Measurements from ENCODE around the gene CCDC88C.
A peak's percentile ranks its signal among the peaks of the same experiment; 100 is the strongest.
"Not testable (repeated sequence)": the region's sequence is repeated elsewhere in the genome, so short reads cannot be mapped to it uniquely, and the experiment has no call there.

Gene CCDC88C

DNA sequence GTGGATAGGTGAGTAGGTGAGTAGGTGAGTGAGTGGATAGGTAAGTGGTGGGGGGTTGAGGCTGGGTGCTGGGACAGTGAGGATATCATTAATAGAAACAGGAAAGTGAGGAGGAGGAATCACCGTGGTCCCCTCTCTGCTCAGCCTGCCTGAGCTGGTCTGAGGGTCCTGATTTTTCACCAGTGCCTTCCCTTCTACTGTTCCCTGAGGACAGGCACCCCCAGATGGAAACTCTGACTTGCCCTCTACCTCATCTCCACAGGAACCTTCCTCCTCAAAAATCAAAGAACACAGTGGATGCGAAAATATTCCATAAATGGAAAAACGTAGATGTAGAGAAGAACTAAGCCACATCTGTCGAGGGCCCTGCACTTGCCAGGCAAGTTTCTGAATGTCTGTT is 175.0 kb downstream of the CCDC88C start:
- DNase-seq: no peak

GRCh38 chr14:91241863-91242262 is 175.8 kb downstream of the CCDC88C start:
- DNase-seq: no peak

DNA sequence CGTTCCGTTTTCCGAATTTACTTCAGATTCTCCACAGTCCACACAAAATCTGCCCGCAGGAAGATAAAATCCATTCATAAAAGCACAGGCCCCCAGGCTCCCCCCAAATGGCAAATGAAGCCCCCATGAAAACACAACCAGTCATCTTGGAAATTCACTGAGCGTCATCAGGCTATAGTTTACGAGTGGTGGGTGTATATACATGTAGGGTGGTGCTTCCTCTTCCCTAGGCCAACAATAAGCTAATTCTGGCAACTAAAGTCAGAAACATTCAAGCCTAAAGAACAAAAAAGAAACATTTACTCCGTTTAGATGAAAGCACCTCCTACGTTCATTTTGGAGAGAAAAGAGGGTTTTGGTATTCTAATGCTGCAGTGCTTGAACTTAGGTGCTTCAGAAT is 179.0 kb downstream of the CCDC88C start:
- no peak for DNase-seq

DNA sequence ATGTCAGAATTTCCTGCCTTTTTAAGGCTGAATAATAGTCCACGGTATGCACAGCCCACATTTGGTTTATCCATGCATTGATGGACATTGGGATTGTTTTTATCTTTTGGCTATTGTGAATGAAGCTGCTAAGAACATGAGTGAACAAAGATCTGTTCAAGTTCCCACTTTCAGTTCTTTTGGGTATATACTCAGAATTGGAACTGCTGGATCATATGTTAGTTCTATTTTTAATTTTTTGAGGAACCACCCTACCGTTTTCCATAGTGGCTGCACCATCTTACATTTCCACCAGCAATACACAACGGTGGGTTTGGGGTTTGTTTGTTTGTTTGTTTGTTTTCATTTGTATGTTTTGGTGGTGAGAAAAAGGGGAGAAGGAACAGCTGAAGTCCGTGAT is 179.5 kb downstream of the CCDC88C start:
- DNase-seq: no peak

DNA sequence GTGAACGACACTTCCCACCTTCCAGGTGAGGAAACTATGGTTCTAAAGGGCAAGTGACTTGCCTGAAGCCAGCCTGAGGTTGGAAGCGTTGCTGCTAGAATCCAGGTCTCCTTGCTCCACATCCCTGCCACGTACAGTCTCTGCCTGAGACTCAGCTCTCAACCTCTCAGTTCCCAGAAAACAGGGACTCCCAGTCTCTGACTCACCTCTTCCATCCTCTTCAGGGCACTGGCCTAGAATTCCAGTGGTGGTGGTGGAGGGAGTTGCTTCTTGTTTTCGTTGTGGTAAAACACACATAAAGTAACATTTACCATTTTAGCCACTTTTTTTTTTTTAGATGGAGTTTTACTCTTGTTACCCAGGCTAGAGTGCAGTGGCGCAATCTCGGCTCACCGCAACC is 180.4 kb downstream of the CCDC88C start:
- no peak for DNase-seq

GRCh38 chr14:91235841-91236240 is 181.8 kb downstream of the CCDC88C start:
- DNase-seq: no peak

- no peak for DNase-seq
These were observed 182.9 kb downstream of the CCDC88C start for GRCh38 chr14:91234791-91235114.

- DNase-seq: no peak
These were observed 183.5 kb downstream of the CCDC88C start for GRCh38 chr14:91233936-91234790.

GRCh38 chr14:91232603-91233002 is 185.0 kb downstream of the CCDC88C start:
- no peak for DNase-seq

DNA sequence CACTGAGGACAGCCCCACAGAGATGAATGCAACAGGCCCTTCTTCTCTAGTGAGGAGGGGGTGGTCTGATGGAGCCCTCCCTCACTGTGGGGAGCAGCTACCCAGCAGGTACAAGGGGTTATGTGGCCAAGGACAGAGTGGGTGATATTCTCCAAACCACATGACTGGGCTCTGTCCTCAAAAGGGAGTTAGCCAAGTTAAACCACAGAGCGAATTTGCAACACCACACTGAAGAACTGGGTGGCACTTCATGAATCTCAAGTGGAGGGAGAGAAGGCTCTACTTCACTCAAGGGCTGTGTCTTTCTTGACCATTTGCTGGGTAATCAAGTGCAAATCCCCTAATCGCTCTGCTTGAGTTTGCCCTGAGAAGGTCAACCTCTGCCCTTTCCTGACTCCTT is 185.6 kb downstream of the CCDC88C start:
- no peak for DNase-seq

GRCh38 chr14:91231446-91231845 is 186.2 kb downstream of the CCDC88C start:
- DNase-seq: no peak

DNA sequence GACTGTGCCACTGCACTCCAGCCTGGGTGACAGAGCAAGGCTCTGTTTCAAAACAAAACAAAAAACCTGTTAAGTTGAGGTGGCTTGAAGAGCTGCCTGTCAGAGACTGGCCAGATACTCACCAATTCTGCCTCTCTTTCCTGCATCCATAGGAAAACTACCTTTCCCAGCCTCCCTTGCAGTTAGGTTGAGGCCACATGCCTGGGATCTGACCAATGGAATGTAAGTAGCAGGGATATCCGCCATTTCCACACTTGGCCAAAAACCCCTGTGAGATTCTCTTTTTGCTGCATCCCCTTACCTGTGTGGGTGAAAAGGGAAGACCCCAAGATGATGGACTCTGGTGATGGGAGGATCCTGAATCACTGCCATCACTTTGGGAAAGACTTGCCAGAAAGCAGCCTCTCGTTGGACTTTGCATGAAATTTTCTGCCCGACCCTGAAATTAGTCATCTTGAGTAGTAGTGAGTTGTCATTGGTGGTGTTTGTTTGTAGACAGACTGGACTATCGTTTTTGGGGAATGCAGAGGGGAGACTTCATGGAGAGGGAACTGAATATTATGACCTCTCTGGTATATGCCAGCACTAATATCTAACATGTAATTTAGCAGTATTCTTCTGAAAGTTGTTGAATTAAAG is 187.1 kb downstream of the CCDC88C start:
- DNase-seq: no peak

DNA sequence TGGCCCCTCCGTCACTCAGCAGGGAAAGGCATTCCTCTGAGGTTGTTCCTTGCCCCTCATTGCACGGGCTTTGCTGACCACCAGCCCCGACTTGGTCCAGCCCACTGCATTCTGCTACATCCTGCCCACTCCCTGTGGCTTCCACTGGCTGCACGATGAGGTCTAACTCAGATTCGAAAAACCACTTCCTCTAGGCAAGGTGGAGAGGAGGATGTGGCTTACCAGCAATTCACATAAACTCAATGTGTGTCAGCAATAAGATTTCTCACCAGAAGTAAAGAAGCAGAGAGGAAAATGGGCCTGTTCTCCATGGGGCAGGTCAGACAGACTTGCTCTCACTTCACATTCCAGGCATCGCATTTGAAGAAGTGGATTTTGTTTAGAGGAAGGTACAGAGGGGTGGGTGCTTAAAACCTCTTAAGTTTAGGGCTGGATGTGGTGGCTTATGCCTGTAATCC is 187.8 kb downstream of the CCDC88C start:
- DNase-seq: no peak

DNA sequence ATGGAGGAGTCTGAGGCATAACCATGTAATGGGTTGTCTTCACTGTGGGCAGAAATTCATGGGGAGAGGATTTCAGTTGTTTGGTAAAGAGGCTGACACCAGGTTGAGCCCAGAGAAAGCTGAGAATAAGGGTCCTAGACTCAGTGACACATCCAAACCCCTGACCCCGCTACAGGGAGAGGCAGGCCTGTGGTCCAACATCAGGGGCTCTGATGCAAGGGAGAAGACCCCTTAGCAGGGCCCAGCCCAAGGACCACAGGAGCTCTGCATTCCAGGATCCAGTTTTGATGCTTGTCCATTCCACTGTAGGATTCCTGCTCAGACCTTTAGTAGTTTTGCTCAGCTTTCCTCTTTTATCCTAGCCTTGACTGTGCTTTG is 188.6 kb downstream of the CCDC88C start:
- DNase-seq: no peak

DNA sequence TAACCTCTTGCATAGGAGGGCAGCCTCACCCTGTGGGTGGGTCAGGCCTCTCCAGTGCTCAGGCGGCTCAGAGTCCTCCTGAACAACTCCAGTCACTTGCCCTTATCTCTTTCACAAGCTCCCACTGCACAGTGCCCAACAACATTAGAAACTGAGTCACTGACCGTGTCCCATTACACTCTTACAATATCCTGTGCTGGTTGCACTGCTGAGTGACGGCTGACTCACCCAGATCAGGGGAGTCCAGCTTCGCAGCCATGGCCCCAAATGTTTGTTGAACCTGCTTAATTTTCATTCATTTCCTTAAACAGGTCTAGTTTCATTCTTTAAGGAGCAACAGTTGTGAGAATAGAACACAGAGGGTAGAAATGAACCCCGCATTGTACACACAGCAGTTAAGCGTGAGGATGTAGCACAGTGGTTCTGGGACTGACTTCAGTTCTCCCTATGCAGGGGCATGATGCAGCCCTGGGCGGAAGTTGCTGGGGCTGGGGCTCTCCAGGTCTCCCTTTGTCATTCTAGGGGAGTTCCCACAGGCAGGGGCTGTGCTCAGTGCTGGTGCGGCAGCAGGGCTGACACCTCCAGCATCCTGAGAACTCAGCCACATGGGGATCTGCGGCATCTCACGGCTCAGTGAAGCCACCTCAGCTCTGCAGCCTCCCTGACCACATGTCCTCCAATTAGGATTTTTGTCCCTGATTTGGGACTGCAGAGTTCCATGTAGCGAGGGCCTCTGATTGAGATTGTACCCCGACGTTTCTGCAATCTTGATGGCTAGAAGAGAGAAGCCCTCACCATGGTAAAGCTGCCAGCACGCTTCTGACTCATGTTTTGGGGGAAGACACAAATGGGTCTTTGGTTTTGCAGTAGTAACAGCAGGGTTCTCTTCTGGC is 189.3 kb downstream of the CCDC88C start:
- peak; percentile 66 for DNase-seq

- no peak for DNase-seq
These were observed 190.4 kb downstream of the CCDC88C start for GRCh38 chr14:91227183-91227628.

GRCh38 chr14:91226360-91226759 is 191.3 kb downstream of the CCDC88C start:
- DNase-seq: not testable (repeated sequence)

GRCh38 chr14:91225025-91225424 is 192.6 kb downstream of the CCDC88C start:
- no peak for DNase-seq

DNA sequence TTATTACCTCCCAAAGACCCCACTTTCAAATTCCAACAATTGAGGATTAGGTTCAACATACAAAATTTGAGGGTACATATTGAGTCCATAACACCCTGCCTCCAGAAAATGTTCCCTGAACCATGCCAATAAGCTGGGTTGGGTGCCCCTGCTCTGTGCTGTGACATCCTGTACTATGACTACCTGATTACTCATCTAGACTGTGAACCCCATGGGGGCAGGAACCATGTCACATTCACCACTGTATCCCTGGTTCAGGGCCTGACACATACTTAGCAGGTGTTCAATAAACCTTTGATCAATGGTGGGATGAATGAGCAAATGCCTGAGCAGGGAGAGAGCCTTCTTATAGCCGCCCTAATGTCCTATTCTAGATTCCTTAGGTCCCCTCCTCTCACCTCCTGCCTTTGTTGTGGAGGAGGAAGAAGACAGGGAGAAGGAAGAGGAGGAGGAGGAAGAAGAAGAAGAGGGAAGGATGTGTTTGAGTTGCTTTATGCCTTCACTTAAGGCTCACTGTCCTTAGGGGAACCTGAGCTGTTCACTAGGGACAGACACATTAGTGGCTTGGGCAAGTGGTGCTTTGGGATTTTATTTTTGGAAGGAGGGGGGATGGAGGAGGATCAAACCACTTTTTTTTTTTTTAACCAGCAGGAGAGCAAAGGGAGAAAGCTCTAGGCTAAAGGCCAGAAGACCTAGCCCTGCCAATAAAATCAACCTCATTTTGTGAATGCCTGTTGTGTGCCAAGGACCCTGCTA is 194.4 kb downstream of the CCDC88C start:
- no peak for DNase-seq

Measured in activated gamma-delta T cell (primary cell).